KBM-7 (cell line): ENCODE results near the gene PTPRD.

Source experiments
- DNase-seq: peaks from one replicate; pipeline ENCODE4 v3.0.0-alpha.2; 2015
- in situ Hi-C: fragments of 300-500 bp; cut with MboI; formaldehyde crosslinking; loops from 2 replicates; pipeline ENCODE4 v1.14.3; 2020; ENCODE audit warnings: low sequenced_read_pairs, low pct_unique_long_range_greater_than_20kb, mixed read lengths

PTPRD gene

DNA sequence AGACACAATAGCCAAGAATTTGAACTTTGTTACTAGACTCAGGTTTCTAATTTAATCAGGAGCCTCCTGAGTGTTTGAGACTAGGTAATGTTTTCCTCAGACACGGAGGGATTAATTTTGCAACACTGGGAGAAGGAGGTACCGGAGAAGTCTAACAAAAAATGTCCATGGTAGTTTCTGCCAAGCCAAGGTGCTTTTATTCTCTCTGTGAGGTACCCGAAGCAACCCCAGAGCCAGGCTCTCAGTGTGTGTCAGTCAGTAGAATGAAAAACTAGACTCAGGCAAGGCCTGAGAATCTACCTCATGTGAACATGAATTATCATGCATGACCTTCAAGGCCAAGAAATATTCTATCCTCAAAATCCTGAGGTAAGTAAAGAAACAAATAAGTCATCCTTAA is 1832.4 kb downstream of the PTPRD start:
- in situ Hi-C loops, result no loop called here
- DNase-seq, result no peak

DNA sequence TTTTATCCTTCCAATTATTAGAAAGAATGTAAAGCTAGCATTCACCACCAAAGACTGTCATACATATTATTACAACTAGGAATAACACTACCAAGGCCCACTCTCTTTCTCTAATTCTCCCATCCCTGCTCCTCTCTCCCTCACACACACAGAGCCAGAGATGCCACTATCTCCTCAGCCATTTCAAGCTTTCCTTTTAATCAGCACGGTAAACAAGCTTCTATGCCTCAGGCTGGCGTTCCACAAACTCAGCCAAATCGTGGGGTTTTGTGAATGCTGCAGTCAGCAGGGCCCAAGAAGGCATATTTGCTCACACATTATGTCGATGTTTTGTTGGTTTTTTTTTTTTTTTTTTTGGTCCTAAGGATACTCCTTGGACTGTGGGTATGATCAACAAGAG is 1833.3 kb downstream of the PTPRD start:
- in situ Hi-C loops, result no loop called here
- no peak for DNase-seq

DNA sequence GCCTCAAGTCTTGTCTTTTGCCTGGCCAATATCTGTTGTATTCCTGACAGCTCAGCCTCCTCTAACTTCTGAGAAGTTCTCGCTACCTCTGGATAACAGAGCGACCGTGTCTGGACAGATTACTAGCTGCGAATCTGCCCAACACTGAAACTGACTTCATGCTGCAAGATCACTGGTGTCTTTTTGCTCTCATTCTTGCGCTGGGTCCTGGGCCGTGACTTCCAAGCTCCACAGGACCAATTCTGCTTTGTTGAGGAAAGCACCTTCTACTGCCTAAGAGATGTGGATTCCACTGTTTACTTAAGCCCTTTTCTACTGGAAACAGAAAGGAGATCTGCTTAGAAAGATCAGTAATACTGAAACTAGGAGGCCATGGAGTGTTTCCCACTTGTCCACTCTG is 1834.4 kb downstream of the PTPRD start:
- DNase-seq, result no peak
- in situ Hi-C loops, result no loop called here

DNA sequence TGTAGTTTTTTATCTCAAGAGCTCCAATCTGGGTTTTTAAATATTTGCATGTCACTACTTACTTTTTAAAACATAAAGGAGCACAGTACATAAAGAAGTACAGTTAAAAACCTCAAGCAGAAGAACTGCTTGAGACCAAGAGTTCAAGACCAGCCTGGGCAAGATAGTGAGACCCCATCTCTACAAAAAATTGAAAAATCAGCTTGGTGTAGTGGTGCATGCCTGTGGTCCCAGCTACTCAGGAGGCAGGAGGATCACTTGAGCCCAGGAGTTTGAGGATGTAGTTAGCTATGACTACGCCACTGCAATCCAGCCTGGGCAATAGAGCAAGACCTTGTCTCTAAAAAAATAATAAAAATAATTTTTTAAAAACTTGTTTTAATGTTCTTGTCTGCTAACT is 1840.5 kb downstream of the PTPRD start:
- in situ Hi-C loops, result no loop called here
- no peak for DNase-seq

GRCh38 chr9:8769153-8769552 is 1843.6 kb downstream of the PTPRD start:
- in situ Hi-C loops, result no loop called here
- no peak for DNase-seq

DNA sequence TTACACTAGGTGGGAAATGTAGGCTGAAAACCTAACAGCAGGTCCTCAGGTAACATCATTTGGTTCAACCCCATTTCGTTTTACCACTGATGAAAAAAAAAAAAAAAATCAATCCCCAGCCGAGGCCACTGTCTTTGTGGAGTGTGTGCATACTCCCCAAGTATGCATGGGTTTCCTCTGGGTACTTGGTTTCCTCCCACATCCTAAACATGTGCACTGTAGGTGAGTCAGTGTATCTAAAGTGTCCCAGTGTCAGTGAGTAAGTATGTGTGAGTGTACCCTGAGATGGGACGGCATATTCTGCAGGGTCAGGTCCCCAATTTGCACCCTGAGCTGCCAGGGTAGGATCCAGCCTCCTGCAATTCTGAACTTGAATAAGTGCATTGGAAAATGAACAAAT is 1846.7 kb downstream of the PTPRD start:
- in situ Hi-C loops, result no loop called here

GRCh38 chr9:8764051-8764450 is 1848.8 kb downstream of the PTPRD start:
- in situ Hi-C loops, result no loop called here

More for the DNA sequence above, 1846.7 kb downstream of the PTPRD start:
- DNase-seq, result no peak

DNA sequence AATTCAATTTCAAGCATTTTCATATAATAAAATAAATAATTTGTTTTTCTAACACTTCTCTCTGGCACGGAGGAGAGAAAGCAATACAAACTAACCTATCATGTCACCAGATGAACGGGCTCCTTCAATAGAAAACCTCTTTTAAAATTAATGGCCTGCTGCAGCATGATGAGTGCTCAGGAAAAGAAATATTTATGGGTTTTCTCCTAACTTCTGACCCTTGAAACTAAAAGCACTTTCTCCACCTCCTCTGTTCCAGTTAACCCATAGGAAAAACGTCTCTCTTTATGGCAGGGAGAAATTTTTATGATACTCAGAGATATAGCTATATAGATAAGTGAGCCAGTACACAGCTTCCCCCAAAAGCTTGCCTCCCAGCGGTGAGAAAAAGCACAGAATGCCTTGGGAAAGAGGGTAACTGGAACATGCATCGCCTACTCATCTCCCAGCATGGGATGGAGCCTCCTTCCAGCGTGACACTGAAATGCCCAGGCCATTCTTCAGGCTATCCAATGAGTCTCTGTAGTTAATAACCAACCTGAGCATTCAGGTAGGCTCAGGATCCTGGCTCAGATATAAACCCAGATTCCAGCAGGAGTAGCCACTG is 1850.2 kb downstream of the PTPRD start:
- in situ Hi-C loops, result no loop called here
- no peak for DNase-seq

More at GRCh38 chr9:8764051-8764450, 1848.8 kb downstream of the PTPRD start:
- DNase-seq, result no peak

GRCh38 chr9:8760000-8760767 is 1852.6 kb downstream of the PTPRD start:
- no peak for DNase-seq
- in situ Hi-C loops, result no loop called here

- no peak for DNase-seq
- in situ Hi-C loops, result no loop called here
These were observed 1854.9 kb downstream of the PTPRD start for GRCh38 chr9:8757881-8758280.

- in situ Hi-C loops, result no loop called here
- no peak for DNase-seq
These were observed 1858.1 kb downstream of the PTPRD start for GRCh38 chr9:8754751-8755150.

DNA sequence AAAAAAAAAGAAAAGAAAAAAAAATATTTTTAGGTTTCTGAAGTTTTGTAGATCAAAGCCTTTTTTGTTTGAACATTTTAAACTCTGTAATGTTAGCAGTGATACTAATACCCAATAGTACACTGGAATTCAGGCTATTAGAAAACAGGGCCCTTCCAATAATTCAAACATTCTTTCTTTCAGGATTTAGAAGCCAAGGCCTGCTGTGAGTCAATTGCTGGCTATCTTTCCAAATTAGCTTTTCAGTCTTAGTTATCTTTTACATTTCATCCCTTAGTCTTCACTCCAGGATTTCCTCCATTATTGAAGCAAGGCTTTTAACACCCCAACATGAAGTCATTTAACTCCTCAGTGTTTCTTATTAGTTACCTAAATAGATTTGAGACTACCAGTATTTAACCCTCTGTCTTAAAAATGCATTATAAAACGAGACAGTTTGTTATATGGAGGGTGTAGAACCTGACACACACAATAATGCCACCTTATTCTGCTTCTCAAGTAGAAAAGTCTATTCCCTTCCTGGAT is 1861.3 kb downstream of the PTPRD start:
- no peak for DNase-seq
- in situ Hi-C loops, result no loop called here

- DNase-seq, result no peak
- in situ Hi-C loops, result no loop called here
These were observed 1862.2 kb downstream of the PTPRD start for GRCh38 chr9:8750639-8751051.

DNA sequence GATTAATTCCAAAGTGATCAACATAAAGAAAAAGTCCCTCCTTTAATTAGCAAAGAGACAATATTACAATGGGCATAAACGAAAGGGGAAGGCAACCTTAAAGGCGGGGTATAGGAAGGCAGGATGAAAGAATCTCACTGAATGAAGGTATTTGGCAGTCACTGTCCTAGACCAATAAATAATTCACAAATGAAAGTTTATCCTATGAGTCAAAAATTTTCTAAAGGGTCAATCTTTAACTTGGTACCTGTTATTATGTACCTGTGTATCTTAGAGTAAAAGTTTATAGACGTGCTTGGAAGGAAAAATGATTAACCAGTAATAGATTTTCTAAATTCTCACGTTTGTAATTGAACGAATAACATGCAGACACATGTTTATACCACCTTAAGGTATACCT is 1867.5 kb downstream of the PTPRD start:
- in situ Hi-C loops, result no loop called here

DNA sequence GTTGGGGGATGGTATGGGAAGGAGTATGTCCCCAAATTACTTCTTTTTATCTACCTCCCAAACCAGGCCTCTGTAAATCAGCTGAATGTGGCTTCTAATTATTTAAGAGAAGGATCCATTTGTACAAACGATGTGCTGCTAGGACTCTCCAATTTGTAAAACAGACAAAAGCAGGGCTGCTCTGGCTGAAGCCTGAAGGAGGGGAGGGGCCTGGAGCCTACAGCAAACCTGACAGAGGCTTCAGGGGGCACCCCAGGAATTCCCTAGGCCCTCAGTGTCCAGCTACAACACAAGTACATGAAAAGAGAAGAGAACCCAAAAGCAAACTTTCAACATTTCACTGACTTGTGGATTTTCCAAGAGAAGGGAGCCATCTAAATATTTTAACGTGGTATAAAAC is 1873.9 kb downstream of the PTPRD start:
- DNase-seq, result no peak
- in situ Hi-C loops, result no loop called here

More for the DNA sequence above, 1867.5 kb downstream of the PTPRD start:
- no peak for DNase-seq

DNA sequence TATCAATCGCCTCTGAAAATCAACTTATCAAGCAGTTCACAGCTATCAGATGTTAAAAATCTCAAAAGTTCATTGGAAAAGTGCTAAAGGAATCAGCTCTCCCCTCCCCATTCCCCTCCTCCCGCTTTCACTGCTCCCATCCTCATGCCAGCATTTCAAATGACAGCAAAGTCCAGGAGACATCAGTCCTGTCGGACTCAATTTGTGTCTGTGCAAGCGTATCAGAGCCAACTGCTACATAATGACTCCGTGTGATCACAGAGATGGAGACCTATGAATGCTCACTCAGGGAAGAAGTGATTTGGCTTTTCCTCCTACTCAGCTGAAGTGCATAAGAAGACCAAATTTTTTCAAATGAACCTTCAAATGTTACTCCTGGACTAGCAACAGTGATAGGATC is 1876.0 kb downstream of the PTPRD start:
- DNase-seq, result no peak
- in situ Hi-C loops, result no loop called here

GRCh38 chr9:8734760-8735159 is 1878.0 kb downstream of the PTPRD start:
- in situ Hi-C loops, result no loop called here
- no peak for DNase-seq

GRCh38 chr9:8733131-8733954 is 1879.5 kb downstream of the PTPRD start:
- in situ Hi-C loops, result no loop called here

GRCh38 chr9:8732367-8733075 is 1880.3 kb downstream of the PTPRD start:
- no peak for DNase-seq
- in situ Hi-C loops, result no loop called here

More at GRCh38 chr9:8733131-8733954, 1879.5 kb downstream of the PTPRD start:
- no peak for DNase-seq
